GM18508 (cell line): Measurements from ENCODE around the gene WASL.

Experiments used
- ATAC-seq: cut with Tn5 transposase; IDR thresholded peaks from one replicate; pipeline ENCODE4 v1.9.1; 2021; ENCODE audit warnings: moderate number of reproducible peaks; ENCODE audit not compliant: insufficient read depth, unreplicated experiment

The WASL gene

DNA sequence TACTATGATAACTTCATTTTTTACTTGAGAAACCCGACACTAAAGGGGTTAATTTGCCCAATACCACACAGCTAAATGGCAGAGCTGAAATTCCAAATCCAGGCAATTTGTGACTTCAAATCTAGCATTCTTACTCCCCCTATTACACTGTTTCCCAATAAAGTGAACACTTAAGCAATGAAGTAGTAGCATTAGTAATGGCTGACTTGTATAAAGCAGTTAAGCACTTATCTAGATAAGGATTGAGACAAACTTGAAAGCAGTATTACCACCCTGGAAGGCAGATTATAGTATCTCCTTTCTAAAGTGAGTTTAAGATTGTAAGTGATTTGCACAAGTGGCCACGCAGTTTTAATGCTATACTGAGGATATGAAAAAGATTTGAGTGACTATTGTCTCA, 39.3 kb downstream of the WASL start:
- ATAC-seq: no peak

DNA sequence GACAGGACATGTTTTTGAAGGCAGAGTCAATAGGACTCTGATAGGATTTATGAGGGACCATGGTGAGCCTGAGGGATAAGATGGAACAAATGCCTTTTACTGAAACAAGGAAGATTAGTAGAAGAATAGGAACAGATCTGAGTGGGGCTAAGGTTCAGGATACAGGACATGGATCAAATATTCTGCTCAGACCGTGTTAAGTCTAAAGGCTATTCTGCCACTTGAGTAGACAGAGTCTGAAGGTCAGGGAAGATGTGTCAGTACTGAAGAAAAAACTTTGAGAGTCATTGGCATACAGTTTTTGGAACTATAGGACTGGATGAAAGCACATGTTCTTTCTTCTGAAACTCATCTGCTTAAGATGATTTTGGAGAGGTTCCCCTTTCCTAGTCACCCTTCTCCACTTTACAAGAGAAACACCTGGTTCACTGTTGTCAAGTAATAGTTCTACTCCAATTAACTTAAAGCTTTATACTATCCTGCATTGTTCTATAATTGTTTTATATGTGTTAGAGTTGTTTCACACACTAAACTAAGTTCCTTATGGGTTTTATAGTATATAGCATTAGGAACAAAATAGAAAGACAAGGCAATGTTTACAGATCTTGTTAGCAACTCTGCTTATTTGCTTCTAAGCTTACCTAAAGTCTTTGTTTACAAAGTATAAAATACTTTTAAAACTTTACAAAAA, 43.4 kb downstream of the WASL start:
- ATAC-seq: no peak

DNA sequence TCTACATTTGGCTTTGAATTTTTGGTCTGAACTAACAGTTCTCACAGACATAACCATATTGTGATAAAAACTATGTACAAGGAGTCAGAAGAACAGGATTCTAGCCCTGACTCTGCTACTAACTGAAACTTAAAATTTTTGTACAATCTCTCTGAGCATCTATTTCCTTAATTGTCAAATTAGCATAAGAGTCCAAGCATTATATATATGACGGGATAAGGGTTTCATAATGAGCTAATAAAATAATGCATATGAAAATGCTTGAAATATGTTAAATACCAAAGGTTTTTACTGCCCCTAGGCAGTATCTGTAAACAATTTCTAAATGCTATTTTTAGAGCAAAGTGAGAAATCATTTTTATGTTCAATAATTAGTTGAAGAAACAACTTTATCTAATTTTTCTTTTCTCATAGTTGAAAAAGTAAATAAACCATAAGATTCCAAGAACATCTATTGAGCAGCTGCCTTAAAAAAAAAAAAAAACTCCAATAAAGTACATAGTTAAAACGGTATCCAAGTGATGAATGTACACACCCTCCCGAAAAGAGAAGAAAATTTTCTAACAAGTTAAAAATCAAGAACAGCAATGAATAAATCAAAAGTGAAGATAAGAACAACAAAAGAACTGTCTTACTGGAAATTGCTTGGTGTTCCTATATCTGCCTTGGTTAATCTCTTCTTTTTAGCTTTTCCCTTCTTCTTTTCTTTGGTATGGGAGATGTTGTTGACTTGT, 52.7 kb downstream of the WASL start:
- no peak for ATAC-seq

DNA sequence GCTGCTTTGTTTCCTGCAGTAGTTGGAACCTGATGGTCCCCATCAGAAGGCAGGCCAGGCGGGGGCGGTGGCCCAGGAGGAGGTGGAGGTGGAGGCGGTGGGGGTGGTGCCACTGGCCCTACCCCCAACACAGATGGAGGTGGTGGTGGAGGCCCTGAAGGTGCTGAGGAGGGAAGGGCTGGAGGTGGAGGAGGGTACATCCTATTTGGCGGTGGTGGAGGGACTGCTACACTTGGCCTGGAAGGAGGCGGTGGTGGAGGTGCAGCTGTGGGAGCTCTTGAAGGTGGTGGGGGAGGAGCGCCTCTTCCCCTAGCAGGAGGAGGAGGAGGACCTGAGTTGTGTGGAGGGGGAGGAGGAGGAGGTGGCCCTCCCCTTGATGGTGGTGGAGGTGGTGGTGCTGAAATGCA, 56.3 kb downstream of the WASL start:
- no peak for ATAC-seq

DNA sequence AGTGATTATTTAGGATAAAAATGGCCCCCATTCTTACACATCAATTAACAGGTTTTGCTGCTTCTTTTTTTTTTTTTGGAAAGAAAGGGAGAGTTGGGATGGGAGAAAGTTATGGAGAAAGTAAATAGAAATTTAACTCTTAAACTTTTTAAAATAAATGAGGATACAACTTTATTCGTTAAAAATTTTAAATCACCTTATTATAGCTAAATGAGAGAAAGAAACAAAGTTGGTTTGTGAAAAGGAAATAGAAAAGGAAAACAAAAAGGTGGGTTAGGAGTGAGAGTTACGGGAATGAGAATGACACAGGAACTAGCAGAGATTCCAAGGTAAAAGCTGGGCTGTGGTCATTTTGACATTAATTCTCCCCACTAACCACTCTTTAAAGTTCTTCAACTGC, 58.3 kb downstream of the WASL start:
- ATAC-seq: no peak

DNA sequence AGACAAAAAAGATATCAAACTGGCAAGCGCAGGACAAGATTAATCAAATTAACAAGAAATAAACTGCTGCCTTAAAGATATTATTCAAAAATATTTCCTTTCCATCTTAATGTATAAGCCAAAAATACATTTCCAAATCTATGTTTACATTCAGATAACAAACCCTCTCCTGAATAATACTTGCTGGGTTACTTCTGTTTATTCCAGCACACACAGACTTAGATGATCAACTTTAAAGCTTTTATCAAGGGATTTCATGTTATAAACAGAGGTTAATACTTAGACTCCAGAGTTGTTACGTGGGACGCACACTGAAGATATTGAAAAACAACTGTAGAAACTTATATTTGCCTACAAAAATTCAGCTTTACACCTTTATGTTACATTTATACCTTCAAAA, 59.6 kb downstream of the WASL start:
- no peak for ATAC-seq

DNA sequence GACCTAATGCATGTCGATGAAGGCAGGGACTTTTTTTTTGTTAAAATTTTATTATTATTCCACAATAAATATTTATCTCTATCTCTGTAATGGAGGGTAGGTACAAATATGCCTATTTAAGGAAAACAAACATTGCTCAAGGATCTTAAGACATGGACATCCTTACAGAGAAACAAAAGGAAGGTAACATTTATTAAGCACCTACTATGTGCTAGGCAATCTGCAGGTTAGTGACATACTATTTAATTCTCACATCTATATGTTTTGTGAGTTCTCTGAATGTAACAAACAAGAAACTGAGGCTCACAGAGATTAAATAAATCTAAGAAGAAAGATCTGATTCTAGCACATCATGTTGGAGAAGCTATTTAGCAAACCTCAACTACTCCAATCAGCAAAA, 61.1 kb downstream of the WASL start:
- ATAC-seq: no peak

DNA sequence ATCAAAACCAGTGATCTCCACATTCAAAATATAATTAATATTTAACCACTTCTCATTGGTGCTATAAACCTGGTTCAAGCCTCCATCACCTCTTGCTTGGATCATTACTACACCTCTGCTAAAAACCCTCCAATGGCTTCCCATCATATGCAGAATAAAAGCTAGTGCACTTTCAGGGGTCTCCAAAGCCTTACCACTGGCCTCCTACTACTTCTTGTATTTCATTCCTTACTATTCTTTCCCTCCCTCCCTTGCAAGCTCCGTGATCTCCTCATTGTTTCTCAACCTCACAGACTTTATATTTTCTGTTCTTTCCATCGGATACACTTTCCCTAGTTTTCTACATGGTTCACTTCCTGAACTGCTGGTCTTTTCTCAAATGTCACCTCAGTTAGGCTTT, 61.6 kb downstream of the WASL start:
- no peak for ATAC-seq

DNA sequence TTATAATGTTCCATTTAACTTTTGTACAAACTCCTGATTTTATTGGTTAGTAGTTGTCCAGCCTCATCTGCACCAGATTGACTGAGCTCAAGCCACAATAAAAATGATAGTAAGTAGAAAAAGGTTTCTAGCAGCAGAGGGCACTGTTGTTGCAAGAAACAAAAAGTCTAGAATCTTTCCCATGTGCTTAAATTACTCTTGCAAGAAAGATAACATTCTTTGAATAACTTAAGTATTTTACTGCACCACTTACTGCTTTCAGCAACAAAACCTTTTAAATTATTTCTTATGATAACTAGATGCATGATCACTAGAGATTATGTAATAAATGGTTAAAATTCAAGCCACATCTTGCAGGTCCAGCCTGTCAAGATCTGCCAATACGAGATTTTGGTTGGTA, 66.1 kb downstream of the WASL start:
- peak; percentile 68 for ATAC-seq

DNA sequence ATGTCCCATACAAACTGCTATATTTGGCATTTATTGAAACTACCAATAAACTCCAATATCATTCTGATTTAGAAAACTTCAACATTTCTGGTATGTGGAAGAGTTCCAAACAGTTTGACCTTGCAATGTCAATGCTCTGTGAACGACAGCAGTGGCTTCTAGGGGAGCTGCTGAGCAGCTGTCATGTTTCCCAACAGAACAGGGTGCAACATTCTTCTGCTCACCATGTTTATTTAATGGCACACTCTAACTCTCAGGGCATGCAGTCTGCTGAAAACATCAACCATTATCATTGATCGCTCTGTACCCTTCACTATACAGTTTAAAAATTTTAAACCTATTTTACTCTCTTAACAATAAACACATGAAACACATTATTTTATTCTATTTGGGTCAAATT, 67.2 kb downstream of the WASL start:
- ATAC-seq: no peak

DNA sequence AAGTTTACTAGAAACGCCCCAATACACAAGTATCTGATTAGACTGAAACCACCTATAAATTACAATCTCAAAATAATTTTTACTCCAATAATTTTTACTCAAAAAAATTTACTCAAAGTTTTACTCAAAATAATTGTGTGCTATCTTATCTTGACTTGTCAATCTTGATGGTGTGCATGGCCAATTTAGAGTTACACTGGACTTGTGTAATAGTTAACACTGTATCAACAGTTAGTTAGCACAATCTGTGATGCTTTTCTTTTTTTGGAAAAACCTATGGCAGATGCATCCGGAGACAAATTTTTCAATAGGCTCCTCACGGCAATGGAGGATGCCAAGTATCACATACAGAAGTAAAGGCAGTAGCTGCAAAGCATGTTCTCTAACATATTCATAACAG, 68.2 kb downstream of the WASL start:
- no peak for ATAC-seq

DNA sequence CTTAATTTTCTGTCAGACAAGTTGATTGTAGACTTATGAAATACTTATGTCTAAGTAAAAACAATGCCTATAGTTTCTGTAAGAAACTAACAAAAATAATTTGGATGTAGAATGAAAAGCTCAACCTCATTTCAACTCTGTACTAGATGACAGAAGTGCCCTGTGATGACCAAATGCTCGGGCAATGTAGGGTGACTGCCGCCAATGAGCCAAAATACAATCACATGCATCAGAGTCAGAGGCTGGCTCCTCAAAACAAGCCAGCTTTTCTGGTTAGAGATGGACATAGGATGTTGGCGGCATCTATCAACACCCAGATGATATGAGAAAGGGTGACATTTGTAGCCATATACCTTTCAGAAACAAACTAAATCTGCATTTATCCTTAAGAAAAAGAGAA, 69.2 kb downstream of the WASL start:
- ATAC-seq: no peak

DNA sequence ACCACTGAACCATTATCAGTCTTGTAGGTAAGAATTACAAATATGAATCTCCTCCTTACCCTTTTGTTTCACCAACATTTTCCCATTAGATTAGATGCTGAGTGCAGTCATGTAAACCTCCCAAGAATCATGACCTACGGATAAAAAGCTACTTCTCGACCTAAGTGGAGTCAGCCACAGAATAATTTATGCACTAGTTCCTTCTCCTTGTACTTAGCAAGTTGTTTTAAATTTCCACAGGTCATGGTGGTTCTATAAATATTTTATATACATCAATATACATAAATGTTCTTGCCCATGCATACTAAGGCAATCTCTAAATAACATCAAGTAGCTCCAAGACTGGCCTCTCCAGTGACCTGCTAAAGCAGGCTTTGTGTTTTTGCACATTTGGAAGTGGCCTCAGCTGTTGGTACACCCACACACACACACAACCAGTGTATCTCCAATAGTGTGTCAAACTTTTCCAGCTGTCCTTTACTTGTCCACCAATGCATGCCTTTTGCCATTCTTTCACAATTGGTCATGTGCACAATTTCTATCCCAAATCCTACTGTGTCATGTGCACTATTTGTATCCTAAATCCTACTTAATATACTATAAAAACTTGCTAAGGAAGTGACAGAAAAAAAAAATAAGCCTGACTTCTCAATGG, 71.6 kb downstream of the WASL start:
- ATAC-seq: no peak

DNA sequence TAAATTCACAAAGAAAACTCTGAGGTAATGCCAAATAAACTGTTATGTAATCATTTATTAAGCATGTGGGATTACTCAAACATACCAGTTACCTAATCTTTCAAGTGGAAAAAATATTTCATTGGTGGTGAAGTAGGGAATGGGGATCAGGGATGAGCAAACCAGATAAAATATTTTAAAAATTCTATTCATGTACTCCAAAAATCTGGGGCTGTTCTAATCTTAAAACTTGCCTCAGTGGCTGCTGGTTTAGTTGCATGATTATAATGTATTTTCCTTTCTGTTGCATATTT, 73.7 kb downstream of the WASL start:
- no peak for ATAC-seq

DNA sequence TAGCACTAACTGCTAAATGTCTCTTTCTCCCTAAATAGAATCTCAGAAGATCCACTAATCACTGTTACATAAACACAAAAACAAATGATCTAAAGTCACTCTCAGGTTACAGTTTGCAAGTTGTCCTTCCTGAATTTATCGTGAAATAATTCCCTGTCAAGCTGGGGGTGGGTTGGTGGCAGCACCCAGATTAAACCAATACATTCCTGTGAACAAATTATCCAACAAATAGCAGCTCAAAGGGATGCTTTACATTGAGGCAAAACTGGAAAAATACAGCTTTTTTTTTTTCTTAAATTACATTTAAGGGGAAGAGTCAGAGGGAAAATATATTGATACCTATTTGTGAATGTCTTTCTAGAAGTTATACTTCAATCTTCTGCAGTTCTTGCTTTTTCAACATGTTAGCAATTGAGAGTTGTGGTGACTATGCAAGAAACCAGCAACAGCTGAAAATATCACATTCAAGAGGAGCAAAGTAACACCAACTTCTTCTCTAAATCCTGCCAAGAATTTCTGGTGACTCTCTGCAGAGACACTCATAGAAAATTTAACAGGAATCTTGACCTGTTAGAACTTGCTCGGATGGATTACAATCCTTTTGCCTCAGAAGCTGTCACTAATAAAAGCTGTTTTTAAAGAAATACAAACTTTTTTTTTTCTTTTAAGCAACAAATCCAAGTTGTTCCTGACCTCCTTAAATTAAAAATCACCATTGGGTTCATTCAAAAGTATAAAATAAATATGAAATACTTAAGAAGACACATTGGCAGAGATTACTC, 74.2 kb downstream of the WASL start:
- ATAC-seq: no peak

DNA sequence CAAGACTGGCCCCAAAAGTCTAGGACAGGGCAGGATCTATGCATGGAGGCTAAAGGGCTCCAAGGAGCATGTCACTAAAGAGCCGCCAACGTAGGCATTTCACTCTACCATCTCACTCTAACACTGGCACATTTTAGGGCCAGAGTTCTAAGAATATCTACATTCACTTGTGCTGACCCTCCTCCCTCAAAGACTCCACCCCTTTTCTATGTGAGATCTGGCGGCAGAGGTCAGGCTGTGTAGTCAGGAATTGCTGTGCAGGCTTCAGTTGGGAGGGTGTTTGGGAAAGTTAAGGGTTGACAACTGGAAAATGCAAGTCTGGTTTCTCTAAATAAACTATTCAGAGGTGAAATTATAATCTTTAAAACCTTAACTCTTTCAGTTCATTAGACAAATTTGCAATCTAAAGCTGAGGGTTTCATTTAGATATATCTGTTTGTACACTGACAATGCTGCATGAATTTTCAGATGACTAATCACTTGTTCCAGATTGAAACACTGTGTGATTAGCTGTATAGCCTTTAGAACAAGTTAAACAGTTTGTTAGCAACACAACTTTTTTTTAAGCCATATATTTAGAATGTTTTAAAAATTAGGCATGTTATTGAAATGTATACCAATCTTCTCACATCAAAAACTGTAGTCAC, 74.9 kb downstream of the WASL start:
- no peak for ATAC-seq

DNA sequence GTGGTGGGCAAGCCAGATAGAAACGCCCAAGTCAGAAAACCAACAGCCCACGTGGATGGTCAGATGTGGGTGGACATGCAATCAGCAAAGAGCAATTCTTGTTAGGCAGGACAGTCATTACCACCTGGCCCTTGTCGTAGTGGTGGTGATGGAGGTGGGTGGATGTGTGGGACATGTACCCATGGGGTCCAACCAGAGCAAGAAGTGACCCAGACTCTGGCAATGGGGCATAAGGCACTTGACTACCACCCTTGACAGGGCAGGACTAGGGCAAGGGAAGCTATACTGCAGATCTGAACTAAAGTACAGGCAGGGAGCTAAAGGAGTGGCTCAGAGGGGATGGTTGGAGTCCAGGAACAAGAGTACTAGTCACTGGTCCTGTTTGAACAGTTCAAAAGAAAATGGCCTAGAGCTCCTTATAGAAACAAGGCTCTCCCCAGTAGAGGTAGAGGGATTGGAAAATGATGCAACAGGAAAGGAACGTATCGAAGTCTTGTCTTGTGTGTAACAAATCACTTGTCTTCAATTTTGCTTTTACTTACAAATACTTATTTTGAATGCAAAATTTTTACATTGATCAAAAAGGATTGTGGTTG, 75.6 kb downstream of the WASL start:
- no peak for ATAC-seq

DNA sequence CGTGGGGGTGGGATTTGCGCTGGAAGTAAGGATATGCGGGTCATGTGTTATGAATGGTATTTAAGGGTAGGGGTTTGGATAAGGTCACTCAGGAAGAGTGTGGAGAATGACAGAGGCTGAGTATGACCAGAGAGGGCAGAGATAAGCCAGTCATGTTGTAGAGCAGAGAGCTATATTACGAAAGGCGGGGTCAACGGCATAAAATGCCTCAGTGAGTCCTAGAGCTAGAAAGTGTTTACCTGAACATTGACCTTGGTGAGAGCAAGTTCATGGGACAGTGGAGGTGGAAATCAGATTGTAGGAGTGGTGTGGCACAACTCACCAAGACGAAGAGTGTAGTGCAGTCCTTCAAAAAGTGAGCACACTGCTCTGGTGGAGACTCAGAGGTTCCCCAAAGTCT, 79.3 kb downstream of the WASL start:
- no peak for ATAC-seq

DNA sequence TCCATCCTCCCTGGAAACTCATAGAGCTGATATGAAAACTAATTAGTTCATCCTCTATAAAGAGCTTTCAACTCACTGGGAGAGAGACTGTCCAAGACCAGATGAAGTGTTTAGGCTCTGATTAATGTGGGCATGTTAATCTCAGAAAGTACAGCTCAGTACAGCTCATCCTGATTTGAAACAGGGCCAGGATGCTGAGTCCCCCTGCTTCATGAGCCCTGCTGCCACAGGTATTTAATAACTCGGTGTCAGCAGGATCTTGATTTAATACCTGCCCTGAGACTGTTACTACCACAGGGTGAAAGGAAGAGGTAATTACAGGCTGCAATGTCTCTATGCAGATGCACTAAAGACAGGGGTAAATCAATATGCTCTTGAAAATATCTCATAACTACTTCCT, 82.3 kb downstream of the WASL start:
- ATAC-seq: no peak

DNA sequence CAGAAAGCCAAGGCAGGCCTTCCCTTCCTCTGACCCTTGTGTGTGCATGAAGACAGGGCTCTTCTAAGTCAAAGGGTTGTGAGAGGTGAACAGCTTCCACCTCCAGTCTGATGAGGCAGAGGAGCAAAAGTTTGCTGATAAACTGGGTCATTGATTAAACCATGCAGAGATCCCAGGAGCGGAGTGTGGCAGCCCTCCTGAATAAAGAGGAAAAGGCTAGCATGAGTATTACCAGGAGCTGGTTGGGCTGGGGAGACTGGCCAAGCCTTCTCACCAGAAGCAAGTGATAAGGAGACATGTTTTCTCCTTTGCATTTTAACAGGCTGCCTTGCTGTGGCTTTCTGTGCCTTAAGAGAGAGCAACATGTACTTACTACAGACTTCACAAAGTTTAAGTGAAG, 82.9 kb downstream of the WASL start:
- no peak for ATAC-seq
